Tibial artery (tissue), 4 donors: Measurements from ENCODE around the gene PRSS53.

Experiments used
- DNase-seq, 2 donors: peaks; one replicate each; pipeline ENCODE4 v3.0.0-alpha.2; 2019
- H3K27ac ChIP-seq, 2 donors: fragments of 200-600 bp; sonication (generic) in 1 of 2; 1 replicate in 1 of 2; 2 replicates in 1 of 2; pipeline ENCODE4 v1.5.1; 2018 to 2019; ENCODE audit warnings: mild to moderate bottlenecking in 1 of 2
- H3K27me3 ChIP-seq, 2 donors: fragments of 200-600 bp; sonication (generic) in 1 of 2; one replicate each; pipeline versions ENCODE4 v1.5.1 to v1.6.0; 2016 to 2019
- H3K36me3 ChIP-seq, 3 donors: fragments of 200-600 bp; sonication (generic) in 2 of 3; one replicate each; pipeline ENCODE4 v1.5.1; 2016 to 2019; ENCODE audit warnings: mild to moderate bottlenecking in 2 of 3
- H3K4me1 ChIP-seq, 4 donors: fragments of 200-600 bp; sonication (generic) in 2 of 4; 1 replicate in 3 of 4; 2 replicates in 1 of 4; pipeline ENCODE4 v1.5.1; 2016 to 2019
- H3K4me3 ChIP-seq, 2 donors: fragments of 200-600 bp; sonication (generic) in 1 of 2; 1 replicate in 1 of 2; 2 replicates in 1 of 2; pipeline ENCODE4 v1.5.1; 2018 to 2019; ENCODE audit warnings: mild to moderate bottlenecking in 2 of 2
- H3K9me3 ChIP-seq, 3 donors: fragments of 200-600 bp; sonication (generic) in 1 of 3; one replicate each; pipeline ENCODE4 v1.5.1; 2016 to 2019
- intact Hi-C: fragments of 100-400 bp; cut with DNase I; formaldehyde crosslinking; loops from one replicate; pipeline ENCODE4 v1.15.0; 2023; ENCODE audit warnings: low total_unique reads
- TF ChIP-seq, protein P1 (sequence below), 2 experiments: fragments of 200-600 bp in 1 of 2; fragments of 450-650 bp in 1 of 2; IDR thresholded peaks; one replicate each; pipeline ENCODE4 v1.5.1; 2017 to 2019; ENCODE audit warnings: antibody characterized with exemption in 2 of 2, mild to moderate bottlenecking in 1 of 2, moderate library complexity in 1 of 2

PRSS53 gene

GRCh38 chr16:31130899-31131298 is 42.2 kb upstream of the PRSS53 start:
- intact Hi-C loops = no loop called here
- TF ChIP-seq, protein P1, sequence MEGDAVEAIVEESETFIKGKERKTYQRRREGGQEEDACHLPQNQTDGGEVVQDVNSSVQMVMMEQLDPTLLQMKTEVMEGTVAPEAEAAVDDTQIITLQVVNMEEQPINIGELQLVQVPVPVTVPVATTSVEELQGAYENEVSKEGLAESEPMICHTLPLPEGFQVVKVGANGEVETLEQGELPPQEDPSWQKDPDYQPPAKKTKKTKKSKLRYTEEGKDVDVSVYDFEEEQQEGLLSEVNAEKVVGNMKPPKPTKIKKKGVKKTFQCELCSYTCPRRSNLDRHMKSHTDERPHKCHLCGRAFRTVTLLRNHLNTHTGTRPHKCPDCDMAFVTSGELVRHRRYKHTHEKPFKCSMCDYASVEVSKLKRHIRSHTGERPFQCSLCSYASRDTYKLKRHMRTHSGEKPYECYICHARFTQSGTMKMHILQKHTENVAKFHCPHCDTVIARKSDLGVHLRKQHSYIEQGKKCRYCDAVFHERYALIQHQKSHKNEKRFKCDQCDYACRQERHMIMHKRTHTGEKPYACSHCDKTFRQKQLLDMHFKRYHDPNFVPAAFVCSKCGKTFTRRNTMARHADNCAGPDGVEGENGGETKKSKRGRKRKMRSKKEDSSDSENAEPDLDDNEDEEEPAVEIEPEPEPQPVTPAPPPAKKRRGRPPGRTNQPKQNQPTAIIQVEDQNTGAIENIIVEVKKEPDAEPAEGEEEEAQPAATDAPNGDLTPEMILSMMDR (IDR thresholded peaks at IDR 0.05) = no peak
- H3K27ac ChIP-seq = no peak overlapping the region
- H3K27me3 ChIP-seq = peaks cover 0 to 14% of the 10 kb centered on the region in 2 donors
- no peak overlapping the region for H3K4me3 ChIP-seq
- peaks cover 0 to 36% (median 0%) of the 10 kb centered on the region in 4 donors for H3K4me1 ChIP-seq
- peaks cover 46 to 75% (median 47%) of the 10 kb centered on the region in 3 donors for H3K36me3 ChIP-seq
- H3K9me3 ChIP-seq = no peaks in the 10 kb centered on the region
- DNase-seq = no peak

DNA sequence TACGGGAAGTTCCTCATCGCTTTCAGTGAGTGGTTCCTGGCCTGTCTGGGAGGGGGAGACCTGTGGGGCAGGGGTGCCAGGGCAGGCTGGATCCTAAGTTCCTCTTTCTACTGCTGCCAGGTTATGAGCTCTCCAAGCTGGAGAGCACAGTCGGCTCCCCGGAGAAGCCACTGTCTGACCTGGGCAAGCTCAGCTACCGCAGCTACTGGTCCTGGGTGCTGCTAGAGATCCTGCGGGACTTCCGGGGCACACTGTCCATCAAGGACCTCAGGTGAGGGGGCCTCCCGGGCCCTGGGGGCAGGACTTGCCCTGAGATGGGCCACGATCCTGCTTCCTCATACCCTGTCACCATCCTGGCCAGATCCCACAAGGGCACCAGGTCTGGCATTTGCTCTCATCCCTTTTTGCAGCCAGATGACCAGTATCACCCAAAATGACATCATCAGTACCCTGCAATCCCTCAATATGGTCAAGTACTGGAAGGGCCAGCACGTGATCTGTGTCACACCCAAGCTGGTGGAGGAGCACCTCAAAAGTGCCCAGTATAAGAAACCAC is 41.7 kb upstream of the PRSS53 start:
- H3K4me3 ChIP-seq = no peak overlapping the region
- intact Hi-C loops = no loop called here
- H3K4me1 ChIP-seq = peaks cover 0 to 31% (median 0%) of the 10 kb centered on the region in 4 donors
- no peak overlapping the region for H3K27ac ChIP-seq
- H3K9me3 ChIP-seq = no peaks in the 10 kb centered on the region
- TF ChIP-seq, protein P1 (IDR thresholded peaks at IDR 0.05) = no peak
- peaks cover 46 to 79% (median 47%) of the 10 kb centered on the region in 3 donors for H3K36me3 ChIP-seq
- peaks cover 0 to 11% of the 10 kb centered on the region in 2 donors for H3K27me3 ChIP-seq
- DNase-seq = no peak

DNA sequence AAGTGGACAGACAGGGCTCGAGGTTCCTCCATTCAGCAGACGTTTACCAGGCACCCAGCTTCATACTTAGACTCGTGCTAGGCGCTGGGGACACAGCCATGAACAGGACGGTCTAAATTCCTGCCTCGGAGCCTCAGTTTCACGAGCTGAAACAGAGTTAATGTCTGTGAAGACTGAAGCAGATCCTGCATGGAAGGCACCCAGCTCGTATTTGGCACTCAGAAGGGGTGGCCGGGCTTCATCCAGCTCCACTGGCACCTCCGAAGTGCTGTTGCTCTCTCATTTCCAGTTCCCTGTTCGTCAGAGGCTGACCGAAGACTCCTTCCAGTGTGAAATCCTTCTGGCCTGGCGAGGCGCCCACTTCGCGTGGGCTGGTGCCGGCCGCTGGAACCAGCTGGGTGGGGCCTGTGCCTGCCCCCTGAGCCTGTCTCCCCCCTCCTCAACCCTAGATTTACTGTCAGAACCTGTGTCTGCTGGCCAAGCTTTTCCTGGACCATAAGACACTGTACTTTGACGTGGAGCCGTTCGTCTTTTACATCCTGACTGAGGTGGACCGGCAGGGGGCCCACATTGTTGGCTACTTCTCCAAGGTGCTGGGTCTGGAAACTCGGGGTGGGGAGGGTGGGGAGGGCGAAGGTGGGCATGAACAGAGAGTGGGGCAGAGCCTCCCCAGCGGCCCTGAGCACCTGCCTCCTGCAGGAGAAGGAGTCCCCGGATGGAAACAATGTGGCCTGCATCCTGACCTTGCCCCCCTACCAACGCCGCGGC is 41.0 kb upstream of the PRSS53 start:
- H3K27ac ChIP-seq = peak overlapping the region in 1 of 2 donors; percentile 34
- DNase-seq = no peak
- intact Hi-C loops = no loop called here
- peaks cover 0 to 28% (median 0%) of the 10 kb centered on the region in 4 donors for H3K4me1 ChIP-seq
- H3K27me3 ChIP-seq = peaks cover 0 to 5% of the 10 kb centered on the region in 2 donors
- no peaks in the 10 kb centered on the region for H3K9me3 ChIP-seq
- peaks cover 47 to 80% (median 49%) of the 10 kb centered on the region in 3 donors for H3K36me3 ChIP-seq
- TF ChIP-seq, protein P1 (IDR thresholded peaks at IDR 0.05) = no peak
- no peak overlapping the region for H3K4me3 ChIP-seq

DNA sequence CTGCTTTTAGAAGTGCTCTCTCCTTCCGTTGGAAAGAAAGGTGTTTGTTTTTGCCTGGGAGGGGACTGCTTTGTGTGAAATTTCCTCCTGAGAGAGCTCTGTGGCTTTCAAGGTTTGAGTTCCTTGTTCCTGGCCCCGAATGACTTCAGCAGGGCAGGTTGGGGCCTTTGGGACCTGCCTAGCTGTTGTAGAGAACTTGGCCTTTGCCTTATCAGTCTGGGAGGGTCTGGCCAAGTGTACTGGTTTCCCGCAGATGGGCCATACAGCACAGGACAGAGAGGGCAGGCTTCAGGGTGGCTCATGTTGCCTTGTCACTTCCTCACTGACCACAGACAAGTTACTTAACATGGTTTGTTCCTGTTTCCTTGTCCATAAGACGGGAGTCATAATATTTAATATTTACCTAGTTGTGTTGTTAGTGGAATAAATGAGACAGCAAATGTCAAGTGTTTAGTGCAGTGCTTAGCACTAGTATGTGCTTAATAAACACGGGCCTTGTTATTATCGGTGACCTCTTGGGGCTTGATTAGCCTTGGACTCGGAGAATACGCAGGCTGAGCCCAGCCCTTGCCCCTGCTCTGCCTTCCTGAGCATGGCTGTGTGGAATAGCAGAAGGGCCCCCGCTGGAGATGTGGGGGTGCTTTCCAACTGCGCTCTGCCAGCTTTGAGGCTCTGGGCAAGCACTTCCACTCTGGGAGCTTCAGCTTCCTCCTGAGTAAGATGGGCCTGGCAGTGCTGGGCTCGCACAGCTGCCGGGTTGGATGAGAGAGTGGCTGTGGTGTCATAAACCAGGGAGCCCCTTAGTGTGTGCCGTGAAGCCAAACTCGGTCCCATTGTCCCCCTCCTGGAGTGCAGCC is 40.2 kb upstream of the PRSS53 start:
- TF ChIP-seq, protein P1 (IDR thresholded peaks at IDR 0.05) = no peak
- DNase-seq = no peak
- Histone ChIP-seq H3K27ac (peak overlapping the region in 1 of 2 donors; percentile 34), H3K9me3 (no peaks in the 10 kb centered on the region), H3K4me3 (no peak overlapping the region), H3K27me3 (peaks cover 0 to 2% of the 10 kb centered on the region in 2 donors), H3K36me3 (peaks cover 47 to 88% (median 57%) of the 10 kb centered on the region in 3 donors), H3K4me1 (peaks cover 0 to 22% (median 0%) of the 10 kb centered on the region in 4 donors)
- intact Hi-C loops = no loop called here

- DNase-seq = no peak
- TF ChIP-seq, protein P1 (IDR thresholded peaks at IDR 0.05) = no peak
- H3K36me3 ChIP-seq = peaks cover 60 to 94% (median 75%) of the 10 kb centered on the region in 3 donors
- no peak overlapping the region for H3K4me3 ChIP-seq
- H3K4me1 ChIP-seq = peaks cover 0 to 22% (median 0%) of the 10 kb centered on the region in 4 donors
- intact Hi-C loops = no loop called here
- H3K27me3 ChIP-seq = no peaks in the 10 kb centered on the region
- no peaks in the 10 kb centered on the region for H3K9me3 ChIP-seq
- H3K27ac ChIP-seq = no peak overlapping the region
Observed at GRCh38 chr16:31127182-31127581, 38.4 kb upstream of the PRSS53 start.
